HepG2 (cell line): ENCODE measurements around the gene UVSSA. TPM values are rescaled to one million over a fixed set of nuclear protein-coding genes. Genes with fewer than 3 reads are reported as not detected.

Experiments
- ATAC-seq: fragments of 200-7000 bp; cut with Tn5 transposase; 3 replicates; pipeline ENCODE4 v1.9.1; 2020; ENCODE audit warnings: mild to moderate bottlenecking, moderate library complexity
- BruUV-seq: library from RNA; stranded (reverse); fragments of 400-500 nt; replicated peaks from 2 replicates; lab custom pipeline; 2021; lab: Mats Ljungman, UMichigan
- CTCF ChIA-PET: fragments of 300-600 bp; formaldehyde crosslinking; extraction: SDS; loops from one replicate; lab custom pipeline; 2021; ENCODE audit warnings: low total read pairs, inconsistent platforms, low intra/inter-chr PET ratio; lab: Yijun Ruan, JAX
- POLR2A ChIA-PET: fragments of 350-600 bp; sonication (Branson Sonifier 250); formaldehyde crosslinking; loops from one replicate; lab custom pipeline; 2020; ENCODE audit warnings: antibody characterized with exemption, inconsistent platforms; lab: Yijun Ruan, JAX
- DNase-seq: peaks from one replicate; pipeline ENCODE4 v3.0.0-alpha.2; 2015; ENCODE audit warnings: low spot score
- FAIRE-seq: peaks from 3 replicates; lab custom pipeline; 2011; peaks lifted over from hg19 to GRCh38; lab: Jason Lieb, UNC
- H2AFZ ChIP-seq: one replicate; pipeline ENCODE4 v1.6.1; 2011; ENCODE audit warnings: low read length, inconsistent platforms
- H3K27ac ChIP-seq: fragments of 300-600 bp; 3 replicates; pipeline ENCODE4 v1.8.0; 2011; ENCODE audit warnings: mixed run types, mild to moderate bottlenecking, mixed read lengths, low read length, inconsistent platforms; ENCODE audit not compliant: insufficient read depth; ENCODE audit errors: extremely low read length
- H3K27me3 ChIP-seq, 2 experiments: fragments of 200-600 bp in 1 of 2; 2 replicates in 1 of 2; 3 replicates in 1 of 2; pipeline versions ENCODE4 v1.6.0 to v1.8.0; 2011; ENCODE audit warnings: low read length in 2 of 2, mild to moderate bottlenecking in 2 of 2, moderate library complexity in 2 of 2, inconsistent platforms in 1 of 2; ENCODE audit not compliant: insufficient read depth in 2 of 2, control insufficient read depth in 1 of 2
- H3K36me3 ChIP-seq, 2 experiments: fragments of 200-600 bp in 1 of 2; replicated peaks in 1 of 2; 2 replicates in 1 of 2; 3 replicates in 1 of 2; pipeline versions ENCODE4 v1.5.1 to v1.8.0; 2011; ENCODE audit warnings: low read length in 2 of 2, inconsistent platforms in 1 of 2; ENCODE audit not compliant: insufficient read depth in 2 of 2, control insufficient read depth in 1 of 2
- H3K4me1 ChIP-seq: 2 replicates; pipeline ENCODE4 v1.5.1; 2012; ENCODE audit warnings: low read length, inconsistent platforms; ENCODE audit not compliant: insufficient read depth
- H3K4me2 ChIP-seq: 2 replicates; pipeline ENCODE4 v1.6.0; 2011; ENCODE audit warnings: low read depth, low read length, inconsistent platforms
- H3K4me3 ChIP-seq, 3 experiments: fragments of 200-600 bp in 1 of 3; sonication (generic), shearing (Covaris generic) in 1 of 3; replicated peaks in 1 of 3; 2 replicates each; pipeline ENCODE4 v1.5.1; 2011 to 2016; ENCODE audit warnings: low read length in 3 of 3, inconsistent platforms in 2 of 3, low read depth in 2 of 3, mild to moderate bottlenecking in 2 of 3, control low read depth in 1 of 3, mixed read lengths in 1 of 3; ENCODE audit not compliant: insufficient read depth in 1 of 3
- H3K79me2 ChIP-seq: one replicate; pipeline ENCODE4 v1.6.1; 2011; ENCODE audit warnings: low read length, inconsistent platforms; ENCODE audit not compliant: insufficient read depth
- H3K9ac ChIP-seq: 2 replicates; pipeline ENCODE4 v1.6.0; 2011; ENCODE audit warnings: mild to moderate bottlenecking, low read depth, low read length, inconsistent platforms; ENCODE audit not compliant: insufficient read depth
- H3K9me3 ChIP-seq: 2 replicates; pipeline ENCODE4 v1.5.1; 2012; ENCODE audit warnings: mild to moderate bottlenecking, low read length
- H4K20me1 ChIP-seq: 2 replicates; pipeline ENCODE4 v1.6.0; 2011; ENCODE audit warnings: inconsistent platforms, mild to moderate bottlenecking, low read length, moderate library complexity; ENCODE audit not compliant: insufficient read depth
- AGO2 ChIP-seq: fragments of 200-400 bp; formaldehyde crosslinking; optimal IDR thresholded peaks from 2 replicates; pipeline ENCODE3; 2017; ENCODE audit warnings: mild to moderate bottlenecking, low read depth, low read length, moderate library complexity
- BCL6 ChIP-seq: IDR thresholded peaks from 2 replicates; pipeline ENCODE4 v1.6.1; 2016; ENCODE audit warnings: missing genetic modification reagents, missing compliant biosample characterization
- ELF4 ChIP-seq: sonication (generic); formaldehyde crosslinking; IDR thresholded peaks from 2 replicates; pipeline ENCODE4 v1.5.0; 2020; ENCODE audit warnings: missing genetic modification reagents, mild to moderate bottlenecking, moderate library complexity, borderline replicate concordance
- FOSL2 ChIP-seq: sonication (generic); formaldehyde crosslinking; IDR thresholded peaks from 2 replicates; pipeline ENCODE4 v1.4.0; 2020; ENCODE audit warnings: missing genetic modification reagents
- NR2C2 ChIP-seq: sonication (generic); formaldehyde crosslinking; IDR thresholded peaks from 2 replicates; pipeline ENCODE4 v1.4.0; 2020; ENCODE audit warnings: missing genetic modification reagents, mild to moderate bottlenecking, moderate library complexity, borderline replicate concordance
- PRMT3 ChIP-seq: sonication (generic); formaldehyde crosslinking; IDR thresholded peaks from 2 replicates; pipeline ENCODE4 v1.8.1; 2022; ENCODE audit warnings: low read depth, mild to moderate bottlenecking, moderate library complexity, missing genetic modification reagents, borderline replicate concordance
- RBM22 ChIP-seq: fragments of 200-400 bp; formaldehyde crosslinking; optimal IDR thresholded peaks from 2 replicates; pipeline ENCODE3; 2017; ENCODE audit warnings: mild to moderate bottlenecking, low read length, moderate library complexity
- SCMH1 ChIP-seq: sonication (generic); formaldehyde crosslinking; IDR thresholded peaks from 2 replicates; pipeline ENCODE4 v1.9.0; 2021; ENCODE audit warnings: missing genetic modification reagents, mild to moderate bottlenecking, borderline replicate concordance
- SMAD3 ChIP-seq: sonication (generic); formaldehyde crosslinking; IDR thresholded peaks from 2 replicates; pipeline ENCODE4 v1.4.0; 2020; ENCODE audit warnings: missing genetic modification reagents
- TEAD3 ChIP-seq: optimal IDR thresholded peaks from 2 replicates; pipeline ENCODE3; 2016; ENCODE audit warnings: borderline replicate concordance
- TMF1 ChIP-seq: sonication (generic); formaldehyde crosslinking; IDR thresholded peaks from 2 replicates; pipeline ENCODE4 v1.8.1; 2022; ENCODE audit warnings: low read depth, missing genetic modification reagents
- ZNF207 ChIP-seq: fragments of 450-650 bp; IDR thresholded peaks from 2 replicates; pipeline ENCODE4 v1.6.1; 2016; ENCODE audit warnings: antibody characterized with exemption, borderline replicate concordance
- ZNF670 ChIP-seq: sonication (generic); formaldehyde crosslinking; IDR thresholded peaks from 2 replicates; pipeline ENCODE4 v1.8.0; 2022; ENCODE audit warnings: mild to moderate bottlenecking, missing genetic modification reagents, borderline replicate concordance
- ZNF709 ChIP-seq: sonication (generic); formaldehyde crosslinking; IDR thresholded peaks from 2 replicates; pipeline ENCODE4 v1.5.0; 2020; ENCODE audit warnings: mild to moderate bottlenecking, missing genetic modification reagents
- ZSCAN21 ChIP-seq: sonication (generic); formaldehyde crosslinking; IDR thresholded peaks from 2 replicates; pipeline ENCODE4 v1.8.0; 2022; ENCODE audit warnings: mild to moderate bottlenecking, missing genetic modification reagents, moderate library complexity, borderline replicate concordance
- ZZZ3 ChIP-seq: sonication (generic); formaldehyde crosslinking; IDR thresholded peaks from 2 replicates; pipeline ENCODE4 v1.4.0; 2020; ENCODE audit warnings: missing genetic modification reagents, mild to moderate bottlenecking, borderline replicate concordance
- WGBS: methylation state at CpG from one replicate; pipeline ENCODE4 v1.1.6; 2017; ENCODE audit warnings: low lambda C conversion rate; 5-methylcytosine and 5-hydroxymethylcytosine counted together
- in situ Hi-C: cut with HindIII; loops from 2 replicates; pipeline ENCODE4 v1.10.0; 2017; ENCODE audit warnings: low pct_unique_long_range_greater_than_20kb; ENCODE audit not compliant: extremely low pct_ligation_motif_present
- intact Hi-C: fragments of 100-400 bp; cut with micrococcal nuclease; formaldehyde crosslinking; loops from one replicate; pipeline ENCODE4 v1.10.0; 2022; ENCODE audit not compliant: unreplicated experiment
- polyA plus RNA-seq, 8 experiments: library from polyadenylated mRNA; depleted of rRNA in 3 of 8; stranded (reverse) in 7 of 8; unstranded in 1 of 8; fragments of >200 nt; fragmentation: Illumina TruSeq in 4 of 8; extraction: Trizol in 4 of 8; gene quantifications; 2 replicates each; pipeline versions ENCODE4 v1.2.1 to v1.2.3, GENCODE V29; 2011 to 2016; ENCODE audit warnings: low read depth in 4 of 8, missing spikeins in 1 of 8, mixed read lengths in 1 of 8; ENCODE audit not compliant: insufficient read depth in 1 of 8
- total RNA-seq, 5 experiments: library from RNA; depleted of rRNA; stranded (reverse); fragments of >200 nt; fragmentation: Illumina TruSeq; extraction: Trizol; gene quantifications; 2 replicates each; pipeline ENCODE4 v1.2.3, GENCODE V29; 2016; ENCODE audit warnings: low read depth in 1 of 5
- TF ChIP-seq, protein P1 (sequence below): sonication (generic); formaldehyde crosslinking; conservative IDR thresholded peaks from 2 replicates; pipeline ENCODE4 v1.8.0; 2022; ENCODE audit warnings: low read depth, missing genetic modification reagents
- TF ChIP-seq, protein P2 (sequence below): sonication (generic); formaldehyde crosslinking; IDR thresholded peaks from 2 replicates; pipeline ENCODE4 v1.5.0; 2020; ENCODE audit warnings: mild to moderate bottlenecking, low read depth, missing genetic modification reagents, borderline replicate concordance
- TF ChIP-seq, protein P3 (sequence below): sonication (generic); formaldehyde crosslinking; IDR thresholded peaks from 2 replicates; pipeline ENCODE4 v1.4.0; 2020; ENCODE audit warnings: missing genetic modification reagents

The UVSSA gene
- total and polyA plus RNA-seq, 2 of the 13 experiments (the other 11 are each of a cell fraction or from before 2014, with no cell fraction given): 4.6 to 8.4 TPM

DNA sequence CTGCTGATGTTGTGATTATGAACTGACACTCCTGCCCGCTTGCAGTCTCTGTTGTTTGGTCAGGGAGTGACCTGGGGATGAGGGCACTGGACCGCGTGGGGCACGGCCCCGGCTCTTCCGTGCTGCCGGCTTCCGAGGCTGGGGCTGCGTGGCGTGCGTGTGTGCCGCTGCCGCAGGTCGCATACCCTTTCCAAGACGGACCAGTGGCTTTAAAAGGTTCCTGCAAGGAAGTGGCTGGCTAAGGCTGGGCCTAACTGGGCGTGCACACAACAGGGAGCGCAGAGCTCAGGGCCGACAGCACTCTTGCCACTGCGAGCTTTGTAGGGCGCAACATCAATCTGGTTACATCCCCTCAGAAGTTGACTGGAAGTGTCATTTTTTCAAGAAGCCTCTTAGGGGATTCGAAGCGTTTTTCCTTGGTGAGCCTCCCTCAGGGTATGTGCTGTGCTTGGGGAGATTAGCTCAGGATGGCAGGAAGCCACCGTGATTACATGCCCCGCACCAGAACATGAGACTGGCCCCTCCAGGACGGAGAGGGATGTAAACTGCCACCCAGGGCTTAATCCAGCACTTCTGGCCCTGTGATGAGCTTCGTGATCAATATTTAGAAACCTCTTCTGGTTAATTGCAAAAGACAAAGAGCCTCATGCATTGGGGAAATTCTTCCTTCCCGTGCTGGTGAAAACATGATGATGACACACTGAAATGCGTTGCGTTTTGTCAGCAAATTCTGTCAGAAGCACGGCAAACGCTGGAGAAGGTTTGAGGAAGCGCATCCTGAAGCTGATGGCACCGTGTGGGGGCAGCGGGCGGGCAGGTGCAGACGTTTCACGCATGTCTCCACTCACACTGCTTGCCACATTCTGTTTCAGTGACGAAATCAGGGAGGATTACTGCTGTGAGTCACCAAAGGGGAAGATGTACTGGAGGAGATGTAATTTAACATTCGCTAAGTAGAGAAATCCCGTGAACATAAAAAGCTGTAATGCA is 46.2 kb upstream of the UVSSA start:
- DNase-seq (no peak), FAIRE-seq (no peak), ATAC-seq (no peak)
- peaks cover 74% of the 10 kb centered on the region for H3K79me2 ChIP-seq
- POLR2A ChIA-PET: no interaction called here
- intact Hi-C loops (no loop called here), in situ Hi-C loops (no loop called here)
- H2AFZ ChIP-seq: no peak overlapping the region
- BruUV-seq: no TSS peak
- H3K4me1 ChIP-seq: peaks cover 15% of the 10 kb centered on the region
- peaks cover 22 to 38% of the 10 kb centered on the region in 2 experiments; a peak in 4 of 5 replicates for H3K36me3 ChIP-seq
- H3K4me2 ChIP-seq: no peak overlapping the region
- H3K9ac ChIP-seq: no peak overlapping the region
- no peak overlapping the region for H3K27ac ChIP-seq
- no peak overlapping the region for H3K4me3 ChIP-seq
- H3K27me3 ChIP-seq: no peaks in the 10 kb centered on the region
- H3K9me3 ChIP-seq: no peaks in the 10 kb centered on the region
- WGBS: 91% methylated on average over 37 of the region's 40 CpGs
- H4K20me1 ChIP-seq: peaks cover 24% of the 10 kb centered on the region; the same call in 1 of the 2 replicates
- CTCF ChIA-PET: no interaction called here
- TF ChIP-seq ZNF207 (no peak), PRMT3 (CRISPR knock-in tag) (no peak), ZZZ3 (CRISPR knock-in tag) (no peak), BCL6 (CRISPR knock-in tag) (no peak), ZSCAN21 (CRISPR knock-in tag) (no peak), ZNF709 (CRISPR knock-in tag) (no peak), TEAD3 (CRISPR knock-in tag) (no peak), TMF1 (no peak), AGO2 (peak; percentile 50), NR2C2 (CRISPR knock-in tag) (no peak), SMAD3 (CRISPR knock-in tag) (no peak), FOSL2 (0 out of 2 replicates have a peak, but pooled peaks have one; percentile 13), ZNF670 (CRISPR knock-in tag) (no peak), RBM22 (peak; percentile 58), ELF4 (CRISPR knock-in tag) (no peak), SCMH1 (no peak)
- TF ChIP-seq, protein P1, sequence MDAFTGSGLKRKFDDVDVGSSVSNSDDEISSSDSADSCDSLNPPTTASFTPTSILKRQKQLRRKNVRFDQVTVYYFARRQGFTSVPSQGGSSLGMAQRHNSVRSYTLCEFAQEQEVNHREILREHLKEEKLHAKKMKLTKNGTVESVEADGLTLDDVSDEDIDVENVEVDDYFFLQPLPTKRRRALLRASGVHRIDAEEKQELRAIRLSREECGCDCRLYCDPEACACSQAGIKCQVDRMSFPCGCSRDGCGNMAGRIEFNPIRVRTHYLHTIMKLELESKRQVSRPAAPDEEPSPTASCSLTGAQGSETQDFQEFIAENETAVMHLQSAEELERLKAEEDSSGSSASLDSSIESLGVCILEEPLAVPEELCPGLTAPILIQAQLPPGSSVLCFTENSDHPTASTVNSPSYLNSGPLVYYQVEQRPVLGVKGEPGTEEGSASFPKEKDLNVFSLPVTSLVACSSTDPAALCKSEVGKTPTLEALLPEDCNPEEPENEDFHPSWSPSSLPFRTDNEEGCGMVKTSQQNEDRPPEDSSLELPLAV: no peak
- TF ChIP-seq, protein P2, sequence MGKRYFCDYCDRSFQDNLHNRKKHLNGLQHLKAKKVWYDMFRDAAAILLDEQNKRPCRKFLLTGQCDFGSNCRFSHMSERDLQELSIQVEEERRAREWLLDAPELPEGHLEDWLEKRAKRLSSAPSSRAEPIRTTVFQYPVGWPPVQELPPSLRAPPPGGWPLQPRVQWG (CRISPR knock-in tag): no peak
- TF ChIP-seq, protein P3, sequence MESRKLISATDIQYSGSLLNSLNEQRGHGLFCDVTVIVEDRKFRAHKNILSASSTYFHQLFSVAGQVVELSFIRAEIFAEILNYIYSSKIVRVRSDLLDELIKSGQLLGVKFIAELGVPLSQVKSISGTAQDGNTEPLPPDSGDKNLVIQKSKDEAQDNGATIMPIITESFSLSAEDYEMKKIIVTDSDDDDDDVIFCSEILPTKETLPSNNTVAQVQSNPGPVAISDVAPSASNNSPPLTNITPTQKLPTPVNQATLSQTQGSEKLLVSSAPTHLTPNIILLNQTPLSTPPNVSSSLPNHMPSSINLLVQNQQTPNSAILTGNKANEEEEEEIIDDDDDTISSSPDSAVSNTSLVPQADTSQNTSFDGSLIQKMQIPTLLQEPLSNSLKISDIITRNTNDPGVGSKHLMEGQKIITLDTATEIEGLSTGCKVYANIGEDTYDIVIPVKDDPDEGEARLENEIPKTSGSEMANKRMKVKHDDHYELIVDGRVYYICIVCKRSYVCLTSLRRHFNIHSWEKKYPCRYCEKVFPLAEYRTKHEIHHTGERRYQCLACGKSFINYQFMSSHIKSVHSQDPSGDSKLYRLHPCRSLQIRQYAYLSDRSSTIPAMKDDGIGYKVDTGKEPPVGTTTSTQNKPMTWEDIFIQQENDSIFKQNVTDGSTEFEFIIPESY (CRISPR knock-in tag): peak; percentile 52; the same call in 1 of the 2 replicates
